SU-DHL-6 (cell line): ENCODE data around the gene HOXA5.

Experiments used
- H2AFZ ChIP-seq: fragments of 200-600 bp; sonication (generic); 2 replicates; pipeline ENCODE4 v1.6.1; 2014; ENCODE audit warnings: low read depth, mild to moderate bottlenecking, moderate library complexity, mixed read lengths, antibody characterized with exemption, low read length; ENCODE audit not compliant: severe bottlenecking
- H3F3A ChIP-seq: fragments of 200-600 bp; shearing (Covaris generic); 2 replicates; pipeline ENCODE4 v1.6.0; 2016; ENCODE audit warnings: antibody characterized with exemption, mild to moderate bottlenecking; ENCODE audit not compliant: insufficient read depth
- H3K27ac ChIP-seq: fragments of 200-600 bp; sonication (generic); 2 replicates; pipeline ENCODE4 v1.5.1; 2016; ENCODE audit warnings: low read depth, mild to moderate bottlenecking, low read length, moderate library complexity, mixed read lengths
- H3K27me3 ChIP-seq: fragments of 200-600 bp; sonication (generic), shearing (Covaris generic); 2 replicates; pipeline ENCODE4 v1.6.0; 2014; ENCODE audit warnings: mild to moderate bottlenecking, low read length
- H3K36me3 ChIP-seq: fragments of 200-600 bp; sonication (generic); 2 replicates; pipeline ENCODE4 v1.6.1; 2014; ENCODE audit warnings: mild to moderate bottlenecking, low read length, mixed read lengths
- H3K4me2 ChIP-seq: fragments of 300-600, 200-600 bp; shearing (Covaris generic), sonication (generic); 2 replicates; pipeline ENCODE4 v1.6.0; 2014; ENCODE audit warnings: low read length, low read depth, mild to moderate bottlenecking; ENCODE audit not compliant: poor library complexity, severe bottlenecking
- H3K4me3 ChIP-seq: fragments of 200-600 bp; sonication (generic); 2 replicates; pipeline ENCODE4 v1.5.1; 2014; ENCODE audit warnings: antibody characterized with exemption, low read length, mild to moderate bottlenecking, mixed read lengths; ENCODE audit not compliant: insufficient read depth, poor library complexity, severe bottlenecking
- H3K79me2 ChIP-seq: fragments of 200-600 bp; sonication (generic); 2 replicates; pipeline ENCODE4 v1.6.1; 2014; ENCODE audit warnings: mild to moderate bottlenecking, low read length, moderate library complexity; ENCODE audit not compliant: insufficient read depth
- H3K9ac ChIP-seq: fragments of 200-600 bp; sonication (generic); 2 replicates; pipeline ENCODE4 v1.7.0; 2014; ENCODE audit warnings: mild to moderate bottlenecking, low read length
- H3K9me2 ChIP-seq: fragments of 200-600 bp; sonication (generic); replicated peaks from 2 replicates; pipeline ENCODE4 v1.6.1; 2014; ENCODE audit warnings: low read length; ENCODE audit not compliant: insufficient read depth
- H3K9me3 ChIP-seq: fragments of 200-600 bp; sonication (generic); 2 replicates; pipeline ENCODE4 v1.6.1; 2014; ENCODE audit warnings: low read length, mixed read lengths; ENCODE audit not compliant: insufficient read depth
- H4K20me1 ChIP-seq: fragments of 200-600 bp; sonication (generic); 2 replicates; pipeline ENCODE4 v1.6.1; 2014; ENCODE audit warnings: low read depth, mild to moderate bottlenecking, antibody characterized with exemption, low read length, moderate library complexity, mixed read lengths
- EZH2phosphoT487 ChIP-seq: fragments of 200-600 bp; sonication (generic), shearing (Covaris generic); conservative IDR thresholded peaks from 2 replicates; pipeline ENCODE4 v1.6.1; 2018; ENCODE audit warnings: mild to moderate bottlenecking, antibody characterized with exemption, low read length, moderate library complexity, mixed read lengths
- TF ChIP-seq, protein P1 (sequence below): fragments of 200-600 bp; sonication (generic); IDR thresholded peaks from one replicate; pipeline ENCODE4 v1.5.1; 2017; ENCODE audit warnings: antibody characterized with exemption, mild to moderate bottlenecking, low read length, moderate library complexity; ENCODE audit not compliant: insufficient read depth, poor library complexity, severe bottlenecking

The HOXA5 gene

GRCh38 chr7:27137640-27138315, 5.7 kb downstream of the HOXA5 start:
- no peaks in the 10 kb centered on the region for H4K20me1 ChIP-seq
- no peak for TF ChIP-seq EZH2phosphoT487
- TF ChIP-seq, protein P1, sequence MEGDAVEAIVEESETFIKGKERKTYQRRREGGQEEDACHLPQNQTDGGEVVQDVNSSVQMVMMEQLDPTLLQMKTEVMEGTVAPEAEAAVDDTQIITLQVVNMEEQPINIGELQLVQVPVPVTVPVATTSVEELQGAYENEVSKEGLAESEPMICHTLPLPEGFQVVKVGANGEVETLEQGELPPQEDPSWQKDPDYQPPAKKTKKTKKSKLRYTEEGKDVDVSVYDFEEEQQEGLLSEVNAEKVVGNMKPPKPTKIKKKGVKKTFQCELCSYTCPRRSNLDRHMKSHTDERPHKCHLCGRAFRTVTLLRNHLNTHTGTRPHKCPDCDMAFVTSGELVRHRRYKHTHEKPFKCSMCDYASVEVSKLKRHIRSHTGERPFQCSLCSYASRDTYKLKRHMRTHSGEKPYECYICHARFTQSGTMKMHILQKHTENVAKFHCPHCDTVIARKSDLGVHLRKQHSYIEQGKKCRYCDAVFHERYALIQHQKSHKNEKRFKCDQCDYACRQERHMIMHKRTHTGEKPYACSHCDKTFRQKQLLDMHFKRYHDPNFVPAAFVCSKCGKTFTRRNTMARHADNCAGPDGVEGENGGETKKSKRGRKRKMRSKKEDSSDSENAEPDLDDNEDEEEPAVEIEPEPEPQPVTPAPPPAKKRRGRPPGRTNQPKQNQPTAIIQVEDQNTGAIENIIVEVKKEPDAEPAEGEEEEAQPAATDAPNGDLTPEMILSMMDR = no peak
- no peak overlapping the region for H3K27ac ChIP-seq
- H3K9ac ChIP-seq = no peak overlapping the region
- no peaks in the 10 kb centered on the region for H3K27me3 ChIP-seq
- H3K4me3 ChIP-seq = no peak overlapping the region
- no peaks in the 10 kb centered on the region for H3K9me3 ChIP-seq
- H3F3A ChIP-seq = no peaks in the 10 kb centered on the region; the same call in 1 of the 2 replicates
- H3K9me2 ChIP-seq = no peaks in the 10 kb centered on the region
- H3K36me3 ChIP-seq = no peaks in the 10 kb centered on the region
- no peak overlapping the region for H3K4me2 ChIP-seq
- no peaks in the 10 kb centered on the region for H3K79me2 ChIP-seq
- H2AFZ ChIP-seq = no peak overlapping the region

- H3K27me3 ChIP-seq = no peaks in the 10 kb centered on the region
- no peak overlapping the region for H3K9ac ChIP-seq
- H3K79me2 ChIP-seq = no peaks in the 10 kb centered on the region
- no peak overlapping the region for H3K27ac ChIP-seq
- H3K9me2 ChIP-seq = no peaks in the 10 kb centered on the region
- H3F3A ChIP-seq = peaks cover 7% of the 10 kb centered on the region; the same call in 1 of the 2 replicates
- H3K9me3 ChIP-seq = no peaks in the 10 kb centered on the region
- TF ChIP-seq EZH2phosphoT487 = no peak
- TF ChIP-seq, protein P1 = no peak
- no peaks in the 10 kb centered on the region for H3K36me3 ChIP-seq
- H4K20me1 ChIP-seq = no peaks in the 10 kb centered on the region
- no peak overlapping the region for H3K4me3 ChIP-seq
- no peak overlapping the region for H3K4me2 ChIP-seq
- H2AFZ ChIP-seq = no peak overlapping the region
Measured at GRCh38 chr7:27134392-27134791, 9.1 kb downstream of the HOXA5 start.

GRCh38 chr7:27133409-27134231, 9.9 kb downstream of the HOXA5 start:
- Histone ChIP-seq H3K9me3 (no peaks in the 10 kb centered on the region), H3K79me2 (no peaks in the 10 kb centered on the region), H4K20me1 (no peaks in the 10 kb centered on the region), H3K27ac (no peak overlapping the region), H2AFZ (no peak overlapping the region), H3K27me3 (no peaks in the 10 kb centered on the region), H3K9me2 (no peaks in the 10 kb centered on the region), H3K4me2 (no peak overlapping the region), H3K9ac (no peak overlapping the region), H3K36me3 (no peaks in the 10 kb centered on the region), H3K4me3 (no peak overlapping the region), H3F3A (peaks cover 7% of the 10 kb centered on the region; the same call in 1 of the 2 replicates)
- TF ChIP-seq, protein P1 = no peak
- TF ChIP-seq EZH2phosphoT487 = no peak
